ENCODE data around the gene DHX40.
A peak's percentile ranks its signal among the peaks of the same experiment; 100 is the strongest.
"Not testable (repeated sequence)": the region's sequence is repeated elsewhere in the genome, so short reads cannot be mapped to it uniquely, and the experiment has no call there.

Gene DHX40

GRCh38 chr17:59561042-59561441 lies 4.4 kb upstream of the DHX40 start:
- DNase-seq (ENCODE audit: low read depth in 2 of 2), result no peak

- DNase-seq (ENCODE audit: low read depth in 2 of 2), result peak; percentile 1 to 31
Measured at GRCh38 chr17:59565959-59566324, 532 bp downstream of the DHX40 start.

- DNase-seq (ENCODE audit: low read depth in 2 of 2), result not testable (repeated sequence)
Measured at GRCh38 chr17:59569151-59569550, 3.7 kb downstream of the DHX40 start.

- no peak for DNase-seq (ENCODE audit: low read depth in 2 of 2)
Measured at GRCh38 chr17:59572301-59572924, 7.0 kb downstream of the DHX40 start.

- not testable (repeated sequence) for DNase-seq (ENCODE audit: low read depth in 2 of 2)
Measured at GRCh38 chr17:59584168-59584567, 18.8 kb downstream of the DHX40 start.

GRCh38 chr17:59600169-59600568 lies 34.8 kb downstream of the DHX40 start:
- DNase-seq (ENCODE audit: low read depth in 2 of 2), result no peak

- DNase-seq (ENCODE audit: low read depth in 2 of 2), result no peak
Measured at GRCh38 chr17:59601130-59601529, 35.7 kb downstream of the DHX40 start.

- DNase-seq (ENCODE audit: low read depth in 2 of 2), result no peak
Measured at GRCh38 chr17:59607061-59607460, 41.7 kb downstream of the DHX40 start.

GRCh38 chr17:59607817-59608403 lies 42.5 kb downstream of the DHX40 start:
- DNase-seq (ENCODE audit: low read depth in 2 of 2), result no peak

- DNase-seq (ENCODE audit: low read depth in 2 of 2), result no peak
Measured at GRCh38 chr17:59611503-59611902, 46.1 kb downstream of the DHX40 start.

- no peak for DNase-seq (ENCODE audit: low read depth in 2 of 2)
Measured at GRCh38 chr17:59616253-59616920, 51.0 kb downstream of the DHX40 start.

GRCh38 chr17:59617156-59617732 lies 51.8 kb downstream of the DHX40 start:
- DNase-seq (ENCODE audit: low read depth in 2 of 2), result no peak

- DNase-seq (ENCODE audit: low read depth in 2 of 2), result no peak
Measured at GRCh38 chr17:59619035-59619297, 53.6 kb downstream of the DHX40 start.

GRCh38 chr17:59619298-59620063 lies 54.1 kb downstream of the DHX40 start, which contains the start of gene CLTC:
CLTC (plus strand) TSS chr17:59619895; CDS start chr17:59620132, 237 bp downstream.
- DNase-seq (ENCODE audit: low read depth in 2 of 2), result peak; percentile 80 to 87

GRCh38 chr17:59620064-59620359 lies 54.6 kb downstream of the DHX40 start:
- no peak for DNase-seq (ENCODE audit: low read depth in 2 of 2)

GRCh38 chr17:59620518-59621259 lies 55.3 kb downstream of the DHX40 start:
- DNase-seq (ENCODE audit: low read depth in 2 of 2), result peak in 1 of 2 donors; percentile 21

GRCh38 chr17:59621771-59622170 lies 56.4 kb downstream of the DHX40 start:
- DNase-seq (ENCODE audit: low read depth in 2 of 2), result no peak

- DNase-seq (ENCODE audit: low read depth in 2 of 2), result no peak
Measured at GRCh38 chr17:59623151-59623550, 57.7 kb downstream of the DHX40 start.

- no peak for DNase-seq (ENCODE audit: low read depth in 2 of 2)
Measured at GRCh38 chr17:59626756-59627155, 61.3 kb downstream of the DHX40 start.

GRCh38 chr17:59627274-59627673 lies 61.9 kb downstream of the DHX40 start:
- DNase-seq (ENCODE audit: low read depth in 2 of 2), result no peak

GRCh38 chr17:59627770-59628171 lies 62.4 kb downstream of the DHX40 start:
- no peak for DNase-seq (ENCODE audit: low read depth in 2 of 2)

GRCh38 chr17:59629174-59629573 lies 63.8 kb downstream of the DHX40 start:
- no peak for DNase-seq (ENCODE audit: low read depth in 2 of 2)

Measured in stimulated activated CD8-positive, alpha-beta memory T cell treated with anti-CD3 and anti-CD28 coated beads, Interleukin-2, amount 100 ng/mL, for 1 hour (primary cell).